Sigmoid colon (tissue), 4 donors: Measurements from ENCODE around the gene CLCN1.

Experiments
- CTCF ChIP-seq, 4 experiments: fragments of 450-650 bp in 3 of 4; fragments of 200-600 bp in 1 of 4; IDR thresholded peaks; one replicate each; pipeline ENCODE4 v1.5.1; 2016 to 2019; ENCODE audit warnings: antibody characterized with exemption in 4 of 4, mild to moderate bottlenecking in 3 of 4, moderate library complexity in 2 of 4
- EP300 ChIP-seq, 4 donors: sonication (generic); formaldehyde crosslinking; IDR thresholded peaks; one replicate each; pipeline ENCODE4 v1.6.1; 2017; ENCODE audit warnings: antibody characterized with exemption in 4 of 4
- POLR2A ChIP-seq, 2 donors: fragments of 450-650 bp; IDR thresholded peaks; one replicate each; pipeline ENCODE4 v1.6.1; 2016; ENCODE audit warnings: antibody characterized with exemption in 2 of 2, mild to moderate bottlenecking in 2 of 2, moderate library complexity in 2 of 2
- POLR2AphosphoS5 ChIP-seq, 4 donors: sonication (generic); formaldehyde crosslinking; IDR thresholded peaks; one replicate each; pipeline ENCODE4 v1.6.1; 2017; ENCODE audit warnings: antibody characterized with exemption in 4 of 4

GRCh38 chr7:143354965-143355364, 39.1 kb downstream of the CLCN1 start:
- no peak for TF ChIP-seq CTCF (IDR thresholded peaks at IDR 0.05)
- no peak for TF ChIP-seq POLR2AphosphoS5 (IDR thresholded peaks at IDR 0.05)
- no peak for TF ChIP-seq EP300 (IDR thresholded peaks at IDR 0.05)
- no peak for TF ChIP-seq POLR2A (IDR thresholded peaks at IDR 0.05)
